Suprapubic skin (tissue), 4 donors: ENCODE measurements around the gene PSMD14. TPM values are rescaled to one million over a fixed set of nuclear protein-coding genes. Genes with fewer than 3 reads are reported as not detected.
"Not testable (repeated sequence)": the region's sequence is repeated elsewhere in the genome, so short reads cannot be mapped to it uniquely, and the experiment has no call there.

Experiments used
- DNase-seq, 2 donors: peaks; one replicate each; pipeline ENCODE4 v3.0.0-alpha.2; 2019; ENCODE audit warnings: low spot score in 2 of 2
- H3K27ac ChIP-seq: fragments of 200-600 bp; sonication (generic); one replicate; pipeline ENCODE4 v1.5.1; 2019
- H3K27me3 ChIP-seq: fragments of 200-600 bp; sonication (generic); one replicate; pipeline ENCODE4 v1.5.1; 2019
- H3K36me3 ChIP-seq: fragments of 200-600 bp; sonication (generic); one replicate; pipeline ENCODE4 v1.5.1; 2019
- H3K4me1 ChIP-seq: fragments of 200-600 bp; sonication (generic); one replicate; pipeline ENCODE4 v1.5.1; 2019
- H3K4me3 ChIP-seq: fragments of 200-600 bp; sonication (generic); one replicate; pipeline ENCODE4 v1.5.1; 2019; ENCODE audit warnings: mild to moderate bottlenecking
- H3K9me3 ChIP-seq: fragments of 200-600 bp; sonication (generic); one replicate; pipeline ENCODE4 v1.5.1; 2019
- CTCF ChIP-seq, 2 donors: fragments of 200-600 bp in 1 of 2; fragments of 450-650 bp in 1 of 2; sonication (generic) in 1 of 2; IDR thresholded peaks; one replicate each; pipeline ENCODE4 v1.5.1; 2016 to 2019; ENCODE audit warnings: antibody characterized with exemption in 2 of 2, mild to moderate bottlenecking in 1 of 2, moderate library complexity in 1 of 2
- EP300 ChIP-seq: sonication (generic); formaldehyde crosslinking; IDR thresholded peaks from one replicate; pipeline ENCODE4 v1.6.1; 2017; ENCODE audit warnings: antibody characterized with exemption
- POLR2A ChIP-seq, 2 donors: fragments of 450-650 bp; IDR thresholded peaks; one replicate each; pipeline ENCODE4 v1.6.1; 2017; ENCODE audit warnings: antibody characterized with exemption in 2 of 2, mild to moderate bottlenecking in 2 of 2, moderate library complexity in 2 of 2
- POLR2AphosphoS5 ChIP-seq, 3 donors: sonication (generic); formaldehyde crosslinking; IDR thresholded peaks; one replicate each; pipeline ENCODE4 v1.6.1; 2017; ENCODE audit warnings: antibody characterized with exemption in 3 of 3
- WGBS: methylation state at CpG from one replicate; pipeline ENCODE4 v1.1.5; 2018; 5-methylcytosine and 5-hydroxymethylcytosine counted together
- total RNA-seq, 4 donors: library from RNA; depleted of rRNA; stranded (reverse); fragments of >200 nt; gene quantifications; one replicate each; pipeline ENCODE4 v1.1.0, GENCODE V29; 2016

The PSMD14 gene
- total RNA-seq, 4 donors from 2014 or later: 21.1 to 51.0 (median 50.1) TPM

GRCh38 chr2:161355983-161356382, 47.8 kb downstream of the PSMD14 start:
- no peaks in the 10 kb centered on the region for H3K36me3 ChIP-seq
- H3K27me3 ChIP-seq: no peaks in the 10 kb centered on the region
- no peak overlapping the region for H3K4me3 ChIP-seq
- WGBS: 13% methylated on average over 2 of the region's 2 CpGs
- H3K27ac ChIP-seq: no peak overlapping the region
- H3K4me1 ChIP-seq: no peaks in the 10 kb centered on the region
- no peak for TF ChIP-seq POLR2A (IDR thresholded peaks at IDR 0.05)
- no peak for TF ChIP-seq EP300
- no peak for TF ChIP-seq POLR2AphosphoS5 (IDR thresholded peaks at IDR 0.05)
- TF ChIP-seq CTCF (IDR thresholded peaks at IDR 0.05): no peak
- H3K9me3 ChIP-seq: no peaks in the 10 kb centered on the region
- DNase-seq: no peak

- no peak overlapping the region for H3K4me3 ChIP-seq
- no peak for TF ChIP-seq POLR2AphosphoS5 (IDR thresholded peaks at IDR 0.05)
- TF ChIP-seq EP300: no peak
- no peak for TF ChIP-seq CTCF (IDR thresholded peaks at IDR 0.05)
- TF ChIP-seq POLR2A (IDR thresholded peaks at IDR 0.05): no peak
Observed at GRCh38 chr2:161357097-161357496, 48.9 kb downstream of the PSMD14 start.

GRCh38 chr2:161358838-161359237, 50.6 kb downstream of the PSMD14 start:
- no peaks in the 10 kb centered on the region for H3K36me3 ChIP-seq
- H3K4me3 ChIP-seq: no peak overlapping the region
- no peak overlapping the region for H3K27ac ChIP-seq
- no peak for DNase-seq
- 83% methylated on average over 3 of the region's 3 CpGs for WGBS
- H3K4me1 ChIP-seq: no peaks in the 10 kb centered on the region
- H3K27me3 ChIP-seq: no peaks in the 10 kb centered on the region
- TF ChIP-seq EP300: no peak
- no peak for TF ChIP-seq CTCF (IDR thresholded peaks at IDR 0.05)
- TF ChIP-seq POLR2A (IDR thresholded peaks at IDR 0.05): no peak
- no peak for TF ChIP-seq POLR2AphosphoS5 (IDR thresholded peaks at IDR 0.05)
- H3K9me3 ChIP-seq: peaks cover 5% of the 10 kb centered on the region

More at GRCh38 chr2:161357097-161357496, 48.9 kb downstream of the PSMD14 start:
- no peaks in the 10 kb centered on the region for H3K9me3 ChIP-seq
- DNase-seq: no peak
- no peaks in the 10 kb centered on the region for H3K4me1 ChIP-seq
- H3K27ac ChIP-seq: no peak overlapping the region
- no peaks in the 10 kb centered on the region for H3K36me3 ChIP-seq
- H3K27me3 ChIP-seq: no peaks in the 10 kb centered on the region

GRCh38 chr2:161360095-161360654, 52.0 kb downstream of the PSMD14 start:
- H3K4me3 ChIP-seq, DNase-seq, H3K36me3 ChIP-seq, H3K9me3 ChIP-seq, H3K27ac ChIP-seq, H3K27me3 ChIP-seq, H3K4me1 ChIP-seq: not testable (repeated sequence)
- WGBS: 97% methylated on average over 8 of the region's 8 CpGs

GRCh38 chr2:161362568-161363166, 54.4 kb downstream of the PSMD14 start:
- Histone ChIP-seq H3K4me1 (no peaks in the 10 kb centered on the region), H3K27me3 (no peaks in the 10 kb centered on the region), H3K36me3 (no peaks in the 10 kb centered on the region), H3K4me3 (no peak overlapping the region), H3K27ac (no peak overlapping the region), H3K9me3 (peaks cover 5% of the 10 kb centered on the region)
- no peak for DNase-seq
- TF ChIP-seq EP300 (no peak), POLR2AphosphoS5 (IDR thresholded peaks at IDR 0.05) (no peak), CTCF (IDR thresholded peaks at IDR 0.05) (no peak), POLR2A (IDR thresholded peaks at IDR 0.05) (no peak)
- WGBS: 96% methylated on average over 2 of the region's 2 CpGs

GRCh38 chr2:161367675-161368074, 59.5 kb downstream of the PSMD14 start:
- Histone ChIP-seq H3K36me3 (peaks cover 9% of the 10 kb centered on the region), H3K27me3 (no peaks in the 10 kb centered on the region), H3K4me3 (no peak overlapping the region), H3K9me3 (peaks cover 5% of the 10 kb centered on the region), H3K4me1 (no peaks in the 10 kb centered on the region), H3K27ac (no peak overlapping the region)
- TF ChIP-seq POLR2A (IDR thresholded peaks at IDR 0.05): no peak
- TF ChIP-seq CTCF (IDR thresholded peaks at IDR 0.05): no peak
- TF ChIP-seq EP300: no peak
- no peak for TF ChIP-seq POLR2AphosphoS5 (IDR thresholded peaks at IDR 0.05)
- 86% methylated on average over 3 of the region's 3 CpGs for WGBS
- no peak for DNase-seq
